Ishikawa (cell line): ENCODE results near the gene TMEM54.

Experiments
- CEBPB ChIP-seq: IDR thresholded peaks from 2 replicates; pipeline ENCODE4 v1.6.1; 2012
- EGR1 ChIP-seq: IDR thresholded peaks from 2 replicates; pipeline ENCODE4 v1.6.1; 2012
- EP300 ChIP-seq: IDR thresholded peaks from 2 replicates; pipeline ENCODE4 v1.6.1; 2012; ENCODE audit warnings: borderline replicate concordance
- FOXM1 ChIP-seq: IDR thresholded peaks from 2 replicates; pipeline ENCODE4 v1.6.1; 2012; ENCODE audit warnings: low read depth, borderline replicate concordance
- NFIC ChIP-seq: IDR thresholded peaks from 2 replicates; pipeline ENCODE4 v1.6.1; 2012
- RAD21 ChIP-seq: IDR thresholded peaks from 2 replicates; pipeline ENCODE4 v1.6.1; 2012; ENCODE audit warnings: low read depth
- TAF1 ChIP-seq: IDR thresholded peaks from 2 replicates; pipeline ENCODE4 v1.6.1; 2012; ENCODE audit warnings: low read depth, mild to moderate bottlenecking
- TF ChIP-seq, protein P1 (sequence below): IDR thresholded peaks from 2 replicates; pipeline ENCODE4 v1.6.1; 2012
- TF ChIP-seq, protein P2 (sequence below): IDR thresholded peaks from 2 replicates; pipeline ENCODE4 v1.6.1; 2012
- TF ChIP-seq, protein P3 (sequence below): IDR thresholded peaks from 2 replicates; pipeline ENCODE4 v1.6.1; 2012; ENCODE audit warnings: low read depth, mild to moderate bottlenecking

DNA sequence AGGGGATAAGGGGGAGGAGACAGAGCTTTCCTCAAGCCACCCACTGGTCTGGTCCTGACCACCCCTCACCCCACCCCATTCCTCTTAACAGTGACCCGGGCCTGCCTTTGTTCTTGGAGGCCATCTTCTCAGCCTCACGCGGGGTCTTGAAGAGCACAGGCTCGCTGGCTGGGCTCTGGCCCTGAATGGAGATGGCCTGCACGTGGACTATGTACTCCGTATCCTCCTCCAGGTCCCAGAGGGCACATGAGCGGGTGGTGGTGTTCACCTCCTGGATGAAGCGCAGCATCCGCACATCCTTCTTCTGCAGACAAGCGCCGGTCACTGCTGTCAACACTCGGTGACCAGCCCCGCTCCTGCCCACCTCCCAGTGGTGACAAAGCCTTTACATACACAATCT lies 33.1 kb downstream of the TMEM54 start:
- TF ChIP-seq TAF1 (no peak), EGR1 (no peak), NFIC (no peak), RAD21 (no peak), CEBPB (no peak), EP300 (no peak), FOXM1 (no peak)
- TF ChIP-seq, protein P1, sequence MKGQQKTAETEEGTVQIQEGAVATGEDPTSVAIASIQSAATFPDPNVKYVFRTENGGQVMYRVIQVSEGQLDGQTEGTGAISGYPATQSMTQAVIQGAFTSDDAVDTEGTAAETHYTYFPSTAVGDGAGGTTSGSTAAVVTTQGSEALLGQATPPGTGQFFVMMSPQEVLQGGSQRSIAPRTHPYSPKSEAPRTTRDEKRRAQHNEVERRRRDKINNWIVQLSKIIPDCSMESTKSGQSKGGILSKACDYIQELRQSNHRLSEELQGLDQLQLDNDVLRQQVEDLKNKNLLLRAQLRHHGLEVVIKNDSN, result no peak
- TF ChIP-seq, protein P2, sequence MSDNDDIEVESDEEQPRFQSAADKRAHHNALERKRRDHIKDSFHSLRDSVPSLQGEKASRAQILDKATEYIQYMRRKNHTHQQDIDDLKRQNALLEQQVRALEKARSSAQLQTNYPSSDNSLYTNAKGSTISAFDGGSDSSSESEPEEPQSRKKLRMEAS, result no peak
- TF ChIP-seq, protein P3, sequence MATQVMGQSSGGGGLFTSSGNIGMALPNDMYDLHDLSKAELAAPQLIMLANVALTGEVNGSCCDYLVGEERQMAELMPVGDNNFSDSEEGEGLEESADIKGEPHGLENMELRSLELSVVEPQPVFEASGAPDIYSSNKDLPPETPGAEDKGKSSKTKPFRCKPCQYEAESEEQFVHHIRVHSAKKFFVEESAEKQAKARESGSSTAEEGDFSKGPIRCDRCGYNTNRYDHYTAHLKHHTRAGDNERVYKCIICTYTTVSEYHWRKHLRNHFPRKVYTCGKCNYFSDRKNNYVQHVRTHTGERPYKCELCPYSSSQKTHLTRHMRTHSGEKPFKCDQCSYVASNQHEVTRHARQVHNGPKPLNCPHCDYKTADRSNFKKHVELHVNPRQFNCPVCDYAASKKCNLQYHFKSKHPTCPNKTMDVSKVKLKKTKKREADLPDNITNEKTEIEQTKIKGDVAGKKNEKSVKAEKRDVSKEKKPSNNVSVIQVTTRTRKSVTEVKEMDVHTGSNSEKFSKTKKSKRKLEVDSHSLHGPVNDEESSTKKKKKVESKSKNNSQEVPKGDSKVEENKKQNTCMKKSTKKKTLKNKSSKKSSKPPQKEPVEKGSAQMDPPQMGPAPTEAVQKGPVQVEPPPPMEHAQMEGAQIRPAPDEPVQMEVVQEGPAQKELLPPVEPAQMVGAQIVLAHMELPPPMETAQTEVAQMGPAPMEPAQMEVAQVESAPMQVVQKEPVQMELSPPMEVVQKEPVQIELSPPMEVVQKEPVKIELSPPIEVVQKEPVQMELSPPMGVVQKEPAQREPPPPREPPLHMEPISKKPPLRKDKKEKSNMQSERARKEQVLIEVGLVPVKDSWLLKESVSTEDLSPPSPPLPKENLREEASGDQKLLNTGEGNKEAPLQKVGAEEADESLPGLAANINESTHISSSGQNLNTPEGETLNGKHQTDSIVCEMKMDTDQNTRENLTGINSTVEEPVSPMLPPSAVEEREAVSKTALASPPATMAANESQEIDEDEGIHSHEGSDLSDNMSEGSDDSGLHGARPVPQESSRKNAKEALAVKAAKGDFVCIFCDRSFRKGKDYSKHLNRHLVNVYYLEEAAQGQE, result no peak
